NK-92 (cell line): Measurements from ENCODE around the gene JSRP1.
A peak's percentile ranks its signal among the peaks of the same experiment; 100 is the strongest.
"Not testable (repeated sequence)": the region's sequence is repeated elsewhere in the genome, so short reads cannot be mapped to it uniquely, and the experiment has no call there.

Source experiments
- DNase-seq: peaks from one replicate; lab custom pipeline; 2025; ENCODE audit not compliant: unreplicated experiment; lab: John Stamatoyannopoulos, UW

JSRP1 gene

DNA sequence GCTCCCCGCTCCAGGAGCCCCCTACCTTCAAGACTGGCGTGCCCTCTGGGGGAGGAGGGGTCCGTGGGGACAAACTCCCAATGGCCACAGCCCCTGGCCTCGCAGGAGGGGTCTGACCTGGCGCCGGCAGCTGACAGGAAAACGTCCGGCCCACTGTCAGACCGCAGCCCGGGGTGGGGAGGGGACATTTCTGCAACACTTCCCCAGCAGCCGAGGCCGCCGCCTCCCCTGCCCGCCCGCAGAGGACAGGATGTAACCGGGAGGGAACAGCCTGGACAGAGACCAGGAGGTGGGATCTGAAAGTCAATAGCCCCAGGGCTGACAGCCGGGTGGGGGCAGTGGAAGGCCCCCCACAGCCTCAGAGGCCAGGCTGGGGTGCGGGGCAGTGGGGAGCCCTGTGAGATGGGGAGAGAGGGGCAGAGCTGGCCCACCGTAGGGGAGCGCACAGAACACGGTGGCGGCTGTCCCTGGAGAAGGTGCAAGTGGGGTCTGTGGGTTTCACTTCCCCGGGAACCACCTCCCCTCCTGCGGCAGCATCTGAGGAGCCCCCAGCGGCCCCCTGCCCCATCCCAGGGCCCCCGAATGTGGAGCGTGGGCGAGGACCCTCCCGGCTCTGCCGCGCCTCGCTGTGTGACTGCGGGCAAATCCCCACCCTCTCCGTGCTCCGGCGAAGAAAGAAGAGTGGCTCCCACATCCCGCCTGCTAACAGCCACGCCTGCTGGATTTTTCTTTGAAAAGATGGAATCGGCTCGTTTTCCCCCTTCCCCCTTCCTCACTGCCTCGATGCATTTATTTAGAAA, 26.0 kb upstream of the JSRP1 start, which contains the start of gene PEAK3:
PEAK3 (minus strand) TSS at position 114 of the 800 bp plus-strand sequence. CDS start 1,244 bp downstream, outside the sequence.
- DNase-seq = no peak

- not testable (repeated sequence) for DNase-seq
These were observed 25.2 kb upstream of the JSRP1 start for GRCh38 chr19:2281265-2282061.

GRCh38 chr19:2280633-2281264, 24.5 kb upstream of the JSRP1 start:
- no peak for DNase-seq

DNA sequence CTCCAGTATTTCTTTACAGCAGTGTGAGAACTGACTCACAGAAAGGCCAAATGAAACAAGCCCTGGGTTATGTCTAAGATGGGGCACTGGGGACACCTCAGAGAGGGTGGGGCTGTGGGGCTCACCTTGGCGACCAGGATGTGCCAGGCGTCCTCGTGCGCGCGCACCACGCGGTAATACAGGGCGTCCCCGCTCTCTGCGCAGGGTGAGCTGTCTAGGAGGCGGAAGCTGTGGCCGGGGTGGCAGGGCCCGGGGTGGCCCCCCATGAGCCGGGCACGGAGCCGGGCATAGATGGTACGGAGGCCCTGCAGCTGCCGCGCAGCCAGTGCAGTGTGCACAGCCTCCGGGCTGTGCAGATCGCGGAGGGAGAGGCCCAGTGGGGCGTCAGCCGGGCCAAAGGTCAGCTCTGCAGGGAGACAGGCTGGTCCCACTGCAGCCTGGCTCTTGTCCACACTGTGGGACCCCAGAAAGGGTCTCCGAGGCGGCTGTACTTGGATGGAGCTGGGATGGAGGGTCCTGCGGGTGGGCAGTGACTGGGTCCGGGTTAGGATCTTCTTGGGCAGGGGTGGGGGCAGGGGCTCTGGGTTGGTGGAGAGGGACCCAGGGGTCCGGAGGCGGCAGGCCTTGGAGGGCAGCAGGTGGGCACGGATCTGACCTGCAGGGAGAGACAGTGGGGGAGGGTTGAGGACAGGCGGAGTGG, 22.4 kb upstream of the JSRP1 start:
- no peak for DNase-seq

DNA sequence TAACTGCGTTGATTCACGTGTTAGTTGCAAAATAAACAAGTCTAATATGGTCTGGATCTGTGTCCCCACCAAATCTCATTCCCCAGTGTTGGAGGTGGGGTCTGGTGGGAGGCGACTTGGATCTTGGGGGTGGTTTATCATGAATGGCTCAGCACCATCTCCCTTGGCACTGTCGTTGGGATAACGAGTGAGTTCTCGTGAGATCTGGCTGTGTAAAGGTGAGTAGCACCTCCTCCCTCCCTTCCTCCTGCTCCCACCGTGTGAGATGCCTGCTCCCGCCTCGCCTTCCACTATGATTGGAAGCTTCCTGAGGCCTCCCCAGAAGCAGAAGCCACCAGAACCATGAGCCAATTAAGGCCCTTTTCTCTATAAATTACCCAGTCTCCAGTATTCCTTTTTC, 20.9 kb upstream of the JSRP1 start:
- no peak for DNase-seq

DNA sequence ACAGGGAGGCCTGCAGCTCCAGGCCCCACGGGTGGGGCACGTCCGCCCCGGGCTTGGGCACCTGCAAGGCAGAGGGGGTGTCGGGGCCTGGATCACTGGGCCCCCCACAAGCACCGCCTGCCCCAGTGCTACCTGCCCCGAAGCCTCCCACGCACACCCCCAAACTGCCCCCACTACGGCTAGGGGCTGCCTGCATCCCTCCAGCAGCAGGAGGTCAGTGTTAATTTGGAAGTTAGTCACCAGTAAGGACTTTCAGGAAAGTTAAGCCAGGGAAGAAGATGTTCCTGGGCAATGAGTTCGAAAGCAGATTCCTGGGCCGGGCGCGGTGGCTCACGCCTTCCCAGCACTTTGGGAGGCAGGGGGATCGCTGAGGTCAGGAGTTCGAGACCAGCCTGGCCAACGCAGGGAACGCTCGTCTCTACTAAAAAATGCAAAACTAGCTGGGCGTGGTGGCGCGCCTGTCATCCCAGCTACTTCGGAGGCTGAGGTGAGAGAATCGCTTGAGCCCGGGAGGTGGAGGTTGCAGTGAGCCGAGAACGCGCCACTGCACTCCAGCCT, 20.3 kb upstream of the JSRP1 start:
- DNase-seq = no peak

- no peak for DNase-seq
These were observed 19.6 kb upstream of the JSRP1 start for GRCh38 chr19:2275588-2276428.

DNA sequence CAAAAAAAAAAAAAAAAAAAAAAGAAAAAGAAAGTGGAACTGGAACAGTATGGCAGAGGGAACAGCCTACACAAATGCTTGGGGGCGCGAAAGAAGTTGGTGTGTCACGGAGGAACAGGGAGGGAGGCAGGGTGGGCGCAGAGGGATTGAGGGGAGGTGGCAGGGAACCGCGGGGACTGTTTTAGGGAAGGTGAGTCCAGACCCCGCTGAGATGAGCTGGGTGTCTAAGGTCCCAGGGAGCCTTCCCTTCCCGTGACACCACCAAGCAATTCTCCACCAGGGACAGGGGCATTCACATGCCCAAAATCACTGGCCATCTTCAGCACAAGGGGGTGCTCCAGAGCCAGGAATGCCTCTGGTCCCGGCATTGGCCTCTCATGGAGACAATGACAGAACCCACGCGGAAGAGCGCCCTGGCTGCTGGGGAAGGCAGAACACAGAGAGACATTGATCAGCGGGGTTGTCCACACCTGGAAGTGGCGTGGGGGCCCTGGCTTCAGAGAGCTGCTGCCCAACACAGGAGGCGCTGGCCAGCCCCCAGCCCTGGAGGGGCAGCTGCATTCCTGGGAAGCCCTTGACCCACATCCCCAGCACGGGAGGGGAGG, 18.8 kb upstream of the JSRP1 start:
- no peak for DNase-seq

DNA sequence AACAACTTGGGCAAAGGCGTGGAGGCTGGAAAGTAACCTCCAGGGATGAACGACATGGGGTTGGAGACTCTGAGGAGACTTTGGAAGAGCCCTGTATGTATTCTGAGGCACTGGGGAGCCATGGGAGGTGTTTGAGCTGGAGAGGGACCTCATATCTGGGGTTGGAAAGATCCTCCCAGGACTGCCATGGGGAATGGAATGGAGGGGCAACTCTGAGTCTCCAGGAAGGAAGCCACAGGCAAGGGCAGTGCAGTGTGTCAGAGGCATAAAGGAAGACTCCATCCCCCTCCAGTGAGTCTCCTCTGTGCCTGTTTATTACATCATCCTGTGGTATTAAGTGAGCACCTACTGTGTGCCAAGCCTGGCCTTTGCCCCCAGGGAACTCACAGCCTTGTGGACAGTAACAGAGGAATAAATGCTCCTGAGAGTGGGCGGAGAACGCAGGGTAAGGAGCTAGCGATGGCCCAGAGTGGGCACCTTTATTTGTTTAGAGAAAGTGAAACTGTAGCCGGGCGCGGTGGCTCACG, 18.0 kb upstream of the JSRP1 start:
- no peak for DNase-seq

- DNase-seq = no peak
These were observed 17.4 kb upstream of the JSRP1 start for GRCh38 chr19:2273356-2274184.

DNA sequence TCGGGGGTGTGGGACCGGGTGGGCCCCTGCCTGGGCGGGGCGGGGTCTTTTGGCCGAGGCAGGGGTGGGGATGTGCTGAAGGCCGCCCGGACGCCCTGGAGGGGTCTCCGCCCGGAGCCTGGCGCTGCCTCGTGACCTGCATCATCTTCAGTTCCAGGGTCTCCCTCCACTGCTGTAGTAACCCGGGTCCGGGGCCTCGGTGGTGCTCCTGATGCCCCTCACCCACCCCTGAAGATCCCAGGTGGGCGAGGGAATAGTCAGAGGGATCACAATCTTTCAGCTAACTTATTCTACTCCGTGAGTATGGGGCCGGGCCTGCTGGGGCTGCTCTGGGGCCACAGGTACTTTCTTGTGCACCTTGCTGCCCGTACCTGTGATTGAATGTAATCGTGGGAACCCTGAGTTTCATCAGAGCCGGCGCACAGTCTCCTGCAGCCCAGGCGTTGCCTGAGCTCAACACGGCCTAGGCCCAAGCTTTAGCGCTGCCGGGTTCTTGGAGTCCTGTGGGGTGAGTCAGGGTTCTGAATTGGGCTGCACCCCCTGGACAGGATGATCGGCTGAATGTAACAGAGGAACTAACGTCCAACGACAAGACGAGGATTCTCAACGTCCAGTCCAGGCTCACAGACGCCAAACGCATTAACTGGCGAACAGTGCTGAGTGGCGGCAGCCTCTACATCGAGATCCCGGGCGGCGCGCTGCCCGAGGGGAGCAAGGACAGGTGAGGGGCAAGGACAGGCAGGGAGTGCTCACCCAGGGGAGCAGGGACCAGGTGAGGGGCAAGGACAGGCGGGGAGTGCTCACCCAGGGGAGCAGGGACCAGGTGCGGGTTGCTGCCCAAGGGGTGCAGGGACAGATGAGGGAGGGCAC, 15.3 kb upstream of the JSRP1 start:
- no peak for DNase-seq

- no peak for DNase-seq
These were observed 14.4 kb upstream of the JSRP1 start for GRCh38 chr19:2270423-2271233.

DNA sequence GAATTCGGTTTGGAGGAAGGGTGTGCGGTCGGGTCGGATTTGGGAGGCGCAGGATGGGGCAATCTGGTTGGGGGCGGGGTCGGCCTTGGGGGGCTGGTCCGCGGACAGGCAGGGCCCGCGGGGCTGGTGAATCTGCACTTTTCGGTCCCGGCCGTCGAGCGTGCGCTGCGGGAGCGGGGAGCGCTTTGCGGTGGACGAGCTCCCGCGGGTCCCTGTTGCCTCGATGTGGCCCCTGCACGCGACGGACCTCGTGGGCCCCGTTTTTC, 13.9 kb upstream of the JSRP1 start:
- DNase-seq = no peak

DNA sequence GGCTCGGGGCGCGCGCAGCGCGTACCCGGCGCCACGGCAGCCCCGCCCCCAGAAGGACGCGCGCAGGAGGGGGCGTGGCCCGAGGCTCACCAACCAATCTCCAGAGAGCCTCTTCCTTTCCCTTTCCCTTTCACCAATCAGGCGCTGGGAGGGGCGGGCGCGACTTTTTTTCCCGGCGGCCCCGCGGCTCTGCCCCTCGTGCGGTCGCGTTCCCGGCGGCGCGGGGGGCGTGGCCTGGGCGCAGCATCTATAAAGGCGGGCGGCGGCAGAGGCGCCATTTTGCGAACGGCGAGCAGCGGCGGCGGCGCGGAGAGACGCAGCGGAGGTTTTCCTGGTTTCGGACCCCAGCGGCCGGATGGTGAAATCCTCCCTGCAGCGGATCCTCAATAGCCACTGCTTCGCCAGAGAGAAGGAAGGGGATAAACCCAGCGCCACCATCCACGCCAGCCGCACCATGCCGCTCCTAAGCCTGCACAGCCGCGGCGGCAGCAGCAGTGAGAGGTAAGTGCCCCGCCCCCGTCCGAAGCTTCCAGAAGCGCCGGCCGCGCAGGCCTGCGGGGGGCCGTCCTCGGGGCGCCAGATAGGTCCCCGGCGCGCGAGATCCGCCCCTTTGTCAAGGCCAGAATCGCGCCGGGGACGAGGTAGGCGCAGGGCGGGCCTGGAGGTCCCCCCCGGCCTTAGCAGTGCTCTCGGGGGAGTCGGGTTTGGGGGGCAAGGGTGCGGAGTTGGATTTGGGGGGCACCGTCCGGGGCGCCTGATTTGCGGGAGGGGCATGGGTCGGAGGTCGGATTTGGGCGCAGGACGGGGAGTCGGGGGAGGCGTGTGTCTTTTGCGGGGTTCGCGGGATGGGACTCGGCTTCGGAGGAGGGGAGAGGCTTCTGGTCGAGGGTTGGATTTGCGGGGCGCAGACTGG, 13.3 kb upstream of the JSRP1 start:
- peak; percentile 76 for DNase-seq

DNA sequence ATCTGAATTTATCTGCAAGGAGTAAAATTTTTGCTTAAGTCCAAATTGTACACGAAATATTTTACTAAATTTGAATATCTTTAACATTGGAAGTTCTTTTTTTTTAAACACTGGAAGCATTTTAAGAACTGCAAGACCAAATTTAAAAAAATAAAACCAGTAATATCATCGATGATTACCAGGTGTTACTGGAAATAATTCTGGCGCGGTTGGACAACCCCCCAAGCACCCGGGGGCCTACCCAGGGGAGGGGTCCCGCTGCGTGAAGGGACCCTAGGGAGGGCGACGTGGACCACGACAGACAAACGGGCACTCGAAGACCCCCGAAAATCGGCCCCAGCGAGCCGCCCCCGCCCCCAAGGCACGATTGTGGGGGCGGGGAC, 12.6 kb upstream of the JSRP1 start:
- DNase-seq = no peak

- DNase-seq = no peak
These were observed 12.2 kb upstream of the JSRP1 start for GRCh38 chr19:2268480-2268830.
